KMS-11 (cell line): Measurements from ENCODE around the gene ARFGAP1.
"Not testable (repeated sequence)": the region's sequence is repeated elsewhere in the genome, so short reads cannot be mapped to it uniquely, and the experiment has no call there.

Experiments
- H2AFZ ChIP-seq: fragments of 200-600 bp; sonication (generic); 2 replicates; pipeline ENCODE4 v1.6.1; 2016; ENCODE audit warnings: antibody characterized with exemption, mixed run types, low read depth
- H3K27ac ChIP-seq: fragments of 200-600 bp; sonication (generic); 2 replicates; pipeline ENCODE4 v1.6.1; 2016; ENCODE audit warnings: mild to moderate bottlenecking, mixed run types
- H3K27me3 ChIP-seq: fragments of 200-600 bp; sonication (generic); 2 replicates; pipeline ENCODE4 v1.6.1; 2017; ENCODE audit warnings: mild to moderate bottlenecking, low read depth, mixed run types, moderate library complexity; ENCODE audit not compliant: insufficient read depth
- H3K36me3 ChIP-seq: fragments of 200-600 bp; sonication (generic); 2 replicates; pipeline ENCODE4 v1.6.1; 2017; ENCODE audit warnings: mild to moderate bottlenecking, mixed run types; ENCODE audit not compliant: insufficient read depth
- H3K4me1 ChIP-seq: fragments of 200-600 bp; sonication (generic); 2 replicates; pipeline ENCODE4 v1.6.1; 2016; ENCODE audit warnings: mild to moderate bottlenecking, low read depth, mixed run types; ENCODE audit not compliant: poor library complexity, severe bottlenecking
- H3K4me2 ChIP-seq: fragments of 200-600 bp; sonication (generic); 2 replicates; pipeline ENCODE4 v1.7.0; 2016; ENCODE audit warnings: mild to moderate bottlenecking, mixed run types
- H3K4me3 ChIP-seq: fragments of 200-600 bp; sonication (generic); IDR thresholded peaks from 2 replicates; pipeline ENCODE4 v1.6.1; 2017; ENCODE audit warnings: low read depth, low read length, mixed read lengths; ENCODE audit not compliant: insufficient read depth
- H3K79me2 ChIP-seq: fragments of 200-600 bp; sonication (generic); 2 replicates; pipeline ENCODE4 v1.6.1; 2016; ENCODE audit warnings: low read depth, mixed run types; ENCODE audit not compliant: insufficient read depth
- H3K9ac ChIP-seq: fragments of 200-600 bp; sonication (generic); 2 replicates; pipeline ENCODE4 v1.6.1; 2016; ENCODE audit warnings: mild to moderate bottlenecking, mixed run types
- H4K20me1 ChIP-seq: fragments of 200-600 bp; sonication (generic); 2 replicates; pipeline ENCODE4 v1.6.1; 2016; ENCODE audit warnings: mild to moderate bottlenecking, mixed run types; ENCODE audit not compliant: insufficient read depth
- TF ChIP-seq, protein P1 (sequence below): fragments of 200-600 bp; sonication (generic); conservative IDR thresholded peaks from 2 replicates; pipeline ENCODE4 v1.6.1; 2017; ENCODE audit warnings: low read depth, mild to moderate bottlenecking, antibody characterized with exemption, low read length, moderate library complexity, mixed read lengths

The ARFGAP1 gene

DNA sequence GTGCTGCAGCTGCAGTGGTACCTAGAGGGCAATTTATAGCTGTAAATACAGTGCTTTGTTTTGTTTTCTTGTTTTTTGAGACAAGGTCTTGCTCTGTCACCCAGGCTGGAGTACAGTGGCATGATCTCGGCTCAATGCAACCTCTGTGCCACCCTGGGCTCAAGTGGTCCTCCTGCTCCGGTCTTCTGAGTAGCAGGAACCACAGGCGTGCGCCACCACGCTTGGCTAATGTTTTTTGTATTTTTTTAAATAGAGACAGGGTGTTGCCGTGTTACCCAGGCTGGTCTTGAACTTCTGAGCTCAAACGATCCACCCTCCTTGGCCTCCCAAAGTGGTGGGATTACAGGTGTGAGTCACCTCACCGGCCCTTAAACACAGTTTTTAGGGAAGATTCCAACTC, 61.7 kb downstream of the ARFGAP1 start:
- Histone ChIP-seq H4K20me1 (no peaks in the 10 kb centered on the region), H3K4me3 (no peak overlapping the region), H3K27me3 (peaks cover 92% of the 10 kb centered on the region), H3K27ac (no peak overlapping the region), H2AFZ (peak overlapping the region; percentile 95; the same call in 1 of the 2 replicates), H3K36me3 (no peaks in the 10 kb centered on the region), H3K79me2 (no peaks in the 10 kb centered on the region), H3K9ac (no peak overlapping the region), H3K4me2 (peak overlapping the region; percentile 47; the same call in 1 of the 2 replicates), H3K4me1 (no peaks in the 10 kb centered on the region)
- TF ChIP-seq, protein P1, sequence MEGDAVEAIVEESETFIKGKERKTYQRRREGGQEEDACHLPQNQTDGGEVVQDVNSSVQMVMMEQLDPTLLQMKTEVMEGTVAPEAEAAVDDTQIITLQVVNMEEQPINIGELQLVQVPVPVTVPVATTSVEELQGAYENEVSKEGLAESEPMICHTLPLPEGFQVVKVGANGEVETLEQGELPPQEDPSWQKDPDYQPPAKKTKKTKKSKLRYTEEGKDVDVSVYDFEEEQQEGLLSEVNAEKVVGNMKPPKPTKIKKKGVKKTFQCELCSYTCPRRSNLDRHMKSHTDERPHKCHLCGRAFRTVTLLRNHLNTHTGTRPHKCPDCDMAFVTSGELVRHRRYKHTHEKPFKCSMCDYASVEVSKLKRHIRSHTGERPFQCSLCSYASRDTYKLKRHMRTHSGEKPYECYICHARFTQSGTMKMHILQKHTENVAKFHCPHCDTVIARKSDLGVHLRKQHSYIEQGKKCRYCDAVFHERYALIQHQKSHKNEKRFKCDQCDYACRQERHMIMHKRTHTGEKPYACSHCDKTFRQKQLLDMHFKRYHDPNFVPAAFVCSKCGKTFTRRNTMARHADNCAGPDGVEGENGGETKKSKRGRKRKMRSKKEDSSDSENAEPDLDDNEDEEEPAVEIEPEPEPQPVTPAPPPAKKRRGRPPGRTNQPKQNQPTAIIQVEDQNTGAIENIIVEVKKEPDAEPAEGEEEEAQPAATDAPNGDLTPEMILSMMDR = no peak

DNA sequence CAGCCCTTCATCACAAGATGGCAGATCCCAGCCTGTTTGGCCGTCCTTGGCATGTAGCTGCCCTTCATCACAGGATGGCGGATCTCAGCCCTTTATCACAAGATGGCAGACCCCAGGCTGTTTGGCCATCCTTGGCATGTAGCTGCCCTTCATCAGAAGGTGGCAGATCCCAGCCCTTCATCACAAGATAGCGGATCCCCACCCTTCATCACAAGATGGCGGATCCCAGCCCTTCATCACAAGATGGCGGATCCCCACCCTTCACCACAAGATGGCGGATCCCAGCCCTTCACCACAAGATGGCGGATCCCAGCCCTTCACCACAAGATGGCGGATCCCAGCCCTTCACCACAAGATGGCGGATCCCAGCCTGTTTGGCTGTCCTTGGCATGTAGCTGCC, 62.4 kb downstream of the ARFGAP1 start:
- not testable (repeated sequence) for H3K79me2 ChIP-seq, H3K4me3 ChIP-seq, H3K9ac ChIP-seq, H3K4me1 ChIP-seq, H3K36me3 ChIP-seq, H3K27ac ChIP-seq, H4K20me1 ChIP-seq
- Histone ChIP-seq H3K4me2 (peak overlapping the region; percentile 47; the same call in 1 of the 2 replicates), H3K27me3 (peaks cover 91% of the 10 kb centered on the region), H2AFZ (peak overlapping the region; percentile 95)

DNA sequence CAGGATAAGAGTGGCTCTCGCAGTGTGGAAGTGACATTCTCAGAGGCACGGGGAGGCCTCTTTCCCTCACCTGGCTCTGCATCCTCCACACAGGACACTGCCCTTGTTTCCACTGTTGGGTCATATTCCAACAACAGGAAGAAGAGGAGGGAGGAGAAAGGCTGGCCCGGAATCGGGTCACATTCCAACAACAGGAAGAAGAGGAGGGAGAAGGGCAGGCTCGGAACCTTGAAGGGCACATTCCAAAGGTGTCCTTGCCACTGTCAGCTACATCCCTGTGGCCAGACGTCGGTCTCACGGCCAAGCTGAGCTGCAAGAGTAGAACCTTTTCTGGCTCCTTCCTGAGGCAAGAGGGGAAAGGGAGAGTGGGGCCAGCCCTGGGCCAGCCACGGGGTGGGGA, 63.1 kb downstream of the ARFGAP1 start:
- H3K4me1 ChIP-seq = no peaks in the 10 kb centered on the region
- H3K9ac ChIP-seq = no peak overlapping the region
- no peaks in the 10 kb centered on the region for H3K36me3 ChIP-seq
- peak overlapping the region; percentile 95 for H2AFZ ChIP-seq
- no peak overlapping the region for H3K27ac ChIP-seq
- TF ChIP-seq, protein P1 = no peak
- H3K4me3 ChIP-seq = no peak overlapping the region
- H3K27me3 ChIP-seq = peaks cover 91% of the 10 kb centered on the region
- H3K4me2 ChIP-seq = no peak overlapping the region
- H4K20me1 ChIP-seq = no peaks in the 10 kb centered on the region
- H3K79me2 ChIP-seq = no peaks in the 10 kb centered on the region

DNA sequence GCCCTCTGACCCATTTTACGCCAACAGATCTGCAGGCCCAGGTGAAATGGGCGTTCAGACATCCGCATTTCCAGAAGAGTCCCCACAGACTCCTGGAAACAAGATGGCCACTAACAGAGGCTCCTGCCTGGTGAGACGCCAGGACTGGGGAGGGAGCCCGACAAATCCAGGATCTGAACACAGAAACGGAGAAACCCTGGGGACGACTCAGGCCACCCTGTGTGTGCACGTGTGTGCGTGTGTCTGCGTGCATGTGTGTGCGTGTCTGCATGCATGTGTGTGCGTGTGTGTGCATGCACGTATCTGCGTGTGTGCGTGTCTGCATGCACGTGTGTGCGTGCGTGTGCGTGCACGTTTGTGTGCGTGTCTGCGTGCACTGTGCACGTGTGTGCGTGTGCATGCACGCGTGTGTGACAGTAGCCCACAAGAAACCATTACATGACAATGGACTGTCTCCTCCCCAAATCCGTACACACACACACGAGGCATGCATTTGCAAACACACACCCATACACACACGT, 63.7 kb downstream of the ARFGAP1 start:
- no peak overlapping the region for H2AFZ ChIP-seq
- H3K79me2 ChIP-seq = no peaks in the 10 kb centered on the region
- H3K27ac ChIP-seq = no peak overlapping the region
- no peak overlapping the region for H3K4me2 ChIP-seq
- H3K9ac ChIP-seq = no peak overlapping the region
- peaks cover 91% of the 10 kb centered on the region for H3K27me3 ChIP-seq
- TF ChIP-seq, protein P1 = no peak
- no peaks in the 10 kb centered on the region for H3K4me1 ChIP-seq
- H4K20me1 ChIP-seq = no peaks in the 10 kb centered on the region
- H3K4me3 ChIP-seq = no peak overlapping the region
- no peaks in the 10 kb centered on the region for H3K36me3 ChIP-seq

DNA sequence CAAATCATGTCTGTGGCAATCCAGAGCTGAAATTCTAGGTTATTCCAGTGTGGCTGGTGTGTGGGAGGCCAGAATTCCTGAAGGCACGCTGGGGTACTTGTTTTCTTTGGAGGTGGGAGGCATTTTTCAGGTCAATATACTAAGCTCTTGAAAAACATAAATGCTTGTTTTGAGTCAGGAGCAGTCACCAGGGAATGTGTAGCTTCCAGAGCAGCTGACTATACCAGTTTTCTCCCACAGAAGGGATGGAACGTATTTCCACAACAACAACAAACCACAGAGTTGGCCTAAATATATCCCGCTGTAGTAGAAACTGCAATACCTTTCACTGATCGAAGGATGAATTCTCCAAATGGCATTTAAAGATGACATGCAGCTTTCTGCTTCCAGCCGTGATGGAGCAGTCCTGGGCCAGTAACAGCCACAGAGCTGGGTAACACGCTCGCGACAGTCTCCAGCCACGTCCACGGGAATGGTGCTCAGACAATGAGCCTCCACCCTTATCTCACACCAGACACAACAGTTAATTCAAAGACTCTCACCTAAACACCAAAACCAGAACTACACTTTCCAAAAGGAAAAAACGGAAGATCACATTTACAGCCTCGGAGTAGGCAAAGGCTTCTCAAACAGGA, 65.3 kb downstream of the ARFGAP1 start:
- no peak overlapping the region for H3K4me2 ChIP-seq
- H3K4me1 ChIP-seq = no peaks in the 10 kb centered on the region
- H3K36me3 ChIP-seq = no peaks in the 10 kb centered on the region
- TF ChIP-seq, protein P1 = no peak
- H2AFZ ChIP-seq = no peak overlapping the region
- no peak overlapping the region for H3K27ac ChIP-seq
- H3K4me3 ChIP-seq = no peak overlapping the region
- H3K79me2 ChIP-seq = no peaks in the 10 kb centered on the region
- peaks cover 91% of the 10 kb centered on the region for H3K27me3 ChIP-seq
- H4K20me1 ChIP-seq = no peaks in the 10 kb centered on the region
- no peak overlapping the region for H3K9ac ChIP-seq
